ENCODE results near the gene ZPBP2. TPM values are rescaled to one million over a fixed set of nuclear protein-coding genes. Genes with fewer than 3 reads are reported as not detected.

ZPBP2 gene
- total RNA-seq, 2 donors from 2014 or later = not detected

- H3K4me3 ChIP-seq = no peak overlapping the region
- H3K36me3 ChIP-seq = no peaks in the 10 kb centered on the region
- intact Hi-C loops (cut with DNase I) = no loop called here
- H3K9me3 ChIP-seq = no peaks in the 10 kb centered on the region
- no peak overlapping the region for H3K9ac ChIP-seq (ENCODE audit: low read depth in 2 of 2, low read length in 2 of 2)
- no peaks in the 10 kb centered on the region for H3K27me3 ChIP-seq
- no peak for TF ChIP-seq CTCF (IDR thresholded peaks at IDR 0.05)
- H3K4me1 ChIP-seq = no peaks in the 10 kb centered on the region
- no peak overlapping the region for H3K27ac ChIP-seq
- no peak for DNase-seq
Observed at GRCh38 chr17:39823407-39824054, 44.5 kb upstream of the ZPBP2 start.

- DNase-seq = no peak
- H3K36me3 ChIP-seq = no peaks in the 10 kb centered on the region
- H3K9me3 ChIP-seq = no peaks in the 10 kb centered on the region
- no peak overlapping the region for H3K4me3 ChIP-seq
- no peak for TF ChIP-seq CTCF (IDR thresholded peaks at IDR 0.05)
- H3K9ac ChIP-seq (ENCODE audit: low read depth in 2 of 2, low read length in 2 of 2) = no peak overlapping the region
- no peaks in the 10 kb centered on the region for H3K4me1 ChIP-seq
- no peak overlapping the region for H3K27ac ChIP-seq
- intact Hi-C loops (cut with DNase I) = no loop called here
- no peaks in the 10 kb centered on the region for H3K27me3 ChIP-seq
Observed at GRCh38 chr17:39826334-39826733, 41.7 kb upstream of the ZPBP2 start.

- no peak overlapping the region for H3K27ac ChIP-seq
- H3K36me3 ChIP-seq = no peaks in the 10 kb centered on the region
- intact Hi-C loops (cut with DNase I) = no loop called here
- no peak for DNase-seq
- no peaks in the 10 kb centered on the region for H3K27me3 ChIP-seq
- no peak overlapping the region for H3K4me3 ChIP-seq
- no peak for TF ChIP-seq CTCF (IDR thresholded peaks at IDR 0.05)
- no peaks in the 10 kb centered on the region for H3K4me1 ChIP-seq
- H3K9ac ChIP-seq (ENCODE audit: low read depth in 2 of 2, low read length in 2 of 2) = no peak overlapping the region
- H3K9me3 ChIP-seq = no peaks in the 10 kb centered on the region
Observed at GRCh38 chr17:39828443-39828842, 39.6 kb upstream of the ZPBP2 start.

- no peaks in the 10 kb centered on the region for H3K36me3 ChIP-seq
- no peak overlapping the region for H3K27ac ChIP-seq
- no peaks in the 10 kb centered on the region for H3K9me3 ChIP-seq
- no peak for TF ChIP-seq CTCF (IDR thresholded peaks at IDR 0.05)
- H3K9ac ChIP-seq (ENCODE audit: low read depth in 2 of 2, low read length in 2 of 2) = no peak overlapping the region
- no peak for DNase-seq
- no peak overlapping the region for H3K4me3 ChIP-seq
- intact Hi-C loops (cut with DNase I) = no loop called here
- no peaks in the 10 kb centered on the region for H3K27me3 ChIP-seq
- H3K4me1 ChIP-seq = no peaks in the 10 kb centered on the region
Observed at GRCh38 chr17:39831588-39831987, 36.4 kb upstream of the ZPBP2 start.

- Histone ChIP-seq H3K4me3 (no peak overlapping the region), H3K27me3 (no peaks in the 10 kb centered on the region), H3K4me1 (no peaks in the 10 kb centered on the region), H3K9ac (ENCODE audit: low read depth in 2 of 2, low read length in 2 of 2) (no peak overlapping the region), H3K9me3 (no peaks in the 10 kb centered on the region), H3K36me3 (no peaks in the 10 kb centered on the region), H3K27ac (no peak overlapping the region)
- DNase-seq = no peak
- intact Hi-C loops (cut with DNase I) = no loop called here
- TF ChIP-seq CTCF (IDR thresholded peaks at IDR 0.05) = no peak
Observed at GRCh38 chr17:39834017-39834416, 34.0 kb upstream of the ZPBP2 start.
